HK-2 (cell line): ENCODE data around the gene PLVAP.

ENCODE experiments used
- DNase-seq: peaks from one replicate; pipeline ENCODE4 v3.0.0-alpha.2; 2018; ENCODE audit not compliant: unreplicated experiment

The PLVAP gene

DNA sequence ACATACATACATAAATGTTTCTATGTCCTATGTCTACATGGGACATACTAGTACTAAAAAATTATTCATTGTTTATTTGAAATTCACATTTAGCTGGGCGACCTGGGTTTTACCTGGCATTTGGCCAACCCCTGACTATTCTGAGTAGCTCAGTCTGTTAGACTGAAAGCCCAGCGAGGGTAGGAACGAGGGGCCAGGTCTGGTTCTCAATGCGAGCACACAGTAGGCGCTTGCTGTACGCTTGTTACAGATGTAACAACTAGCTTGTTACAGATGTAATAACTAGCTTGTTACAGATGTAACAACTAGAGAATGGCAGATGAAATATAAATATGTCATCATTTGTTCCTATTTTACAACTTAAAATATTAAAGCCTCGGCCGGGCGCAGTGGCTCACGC, 41.6 kb downstream of the PLVAP start:
- DNase-seq = no peak

DNA sequence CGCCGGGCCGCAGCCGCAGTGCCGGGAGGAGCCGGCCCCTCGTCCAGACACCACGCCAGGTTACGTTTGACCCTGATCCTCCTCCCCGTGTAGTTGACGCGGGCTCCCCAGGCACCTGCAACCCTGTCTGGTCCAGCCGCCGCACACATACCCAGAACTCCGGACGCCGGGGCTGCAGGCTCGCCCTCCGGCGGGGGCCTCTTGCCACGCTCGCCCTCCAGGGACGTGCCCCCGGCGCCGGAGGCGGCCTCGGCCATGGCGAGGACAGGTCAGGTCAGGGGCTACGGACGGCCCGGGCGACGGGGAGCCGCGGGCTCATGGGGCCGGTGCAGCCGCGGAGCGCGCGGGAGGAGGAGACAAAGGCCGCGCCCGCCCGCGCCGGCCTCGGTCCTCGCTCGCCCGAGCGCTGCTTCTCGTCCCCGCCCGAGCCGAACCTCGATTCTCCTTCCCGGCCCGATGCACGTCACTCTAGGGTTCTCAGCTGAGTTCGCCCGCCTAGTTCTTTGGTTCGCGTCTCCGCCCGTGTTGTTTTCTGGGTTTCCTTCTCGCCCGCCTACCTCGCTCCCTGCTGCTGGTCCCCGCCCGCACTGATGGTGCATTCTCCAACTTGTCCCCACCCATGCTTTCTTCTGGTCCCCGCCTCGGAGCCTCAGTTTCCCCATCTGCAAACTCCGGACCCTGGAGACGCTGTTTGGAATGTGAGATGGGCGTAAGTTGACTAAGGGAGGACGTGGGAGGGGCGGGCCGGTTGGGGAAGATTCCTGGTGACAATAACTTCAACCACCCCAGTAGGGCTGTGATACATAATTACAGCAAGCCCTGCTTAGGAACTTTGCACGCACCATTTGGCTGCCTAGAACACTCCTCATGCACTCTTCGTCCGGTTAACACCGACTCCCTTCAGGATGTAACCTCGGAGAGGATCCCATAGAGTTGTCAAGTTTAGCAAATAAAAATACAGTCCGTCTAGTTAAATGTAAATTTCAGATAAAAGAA, 42.4 kb downstream of the PLVAP start, which contains the start of gene ANO8:
TSS of gene ANO8 (minus strand) at position 442 of the 996 bp plus-strand sequence. CDS start at position 257, 185 bp downstream.
- peak; percentile 95 for DNase-seq

DNA sequence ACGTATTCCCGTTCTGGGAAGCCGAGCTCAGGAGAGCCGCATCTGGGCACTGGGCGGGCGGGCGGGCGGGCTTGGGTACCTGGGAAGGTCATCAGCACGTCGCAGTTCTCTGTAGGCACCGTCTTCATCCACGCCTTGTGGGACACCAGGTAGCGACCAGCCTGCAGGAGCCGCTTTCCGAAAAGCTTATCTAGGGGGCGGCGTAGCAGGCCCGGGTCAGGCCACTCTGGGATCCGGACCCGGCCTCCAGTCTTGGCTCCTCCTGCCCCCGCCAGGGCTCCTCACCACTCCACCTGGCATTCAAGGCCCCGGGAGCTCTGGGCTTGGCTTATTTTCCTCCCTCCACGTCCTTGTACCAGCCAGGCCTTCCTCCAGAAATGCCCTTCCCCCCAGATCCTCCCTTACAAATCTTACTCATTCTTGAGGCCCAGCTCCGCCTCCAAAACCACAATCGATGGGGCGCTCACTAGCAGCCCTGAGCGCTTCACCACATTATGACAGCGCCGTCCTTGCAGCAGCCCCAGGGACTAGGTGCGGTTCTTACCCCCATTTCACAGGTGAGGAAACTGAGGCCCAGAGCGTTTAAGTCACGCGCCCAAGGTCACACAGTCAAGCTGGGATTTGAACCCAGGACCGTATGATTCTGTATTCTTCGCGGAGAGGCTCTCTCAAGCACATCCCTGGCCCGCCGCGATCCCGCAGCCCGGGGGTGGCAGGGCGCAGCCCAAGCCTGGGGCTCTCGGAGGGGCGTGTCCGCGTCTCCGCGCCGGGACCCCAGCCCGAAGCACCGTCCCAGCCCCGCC, 43.3 kb downstream of the PLVAP start:
- peak; percentile 82 for DNase-seq

DNA sequence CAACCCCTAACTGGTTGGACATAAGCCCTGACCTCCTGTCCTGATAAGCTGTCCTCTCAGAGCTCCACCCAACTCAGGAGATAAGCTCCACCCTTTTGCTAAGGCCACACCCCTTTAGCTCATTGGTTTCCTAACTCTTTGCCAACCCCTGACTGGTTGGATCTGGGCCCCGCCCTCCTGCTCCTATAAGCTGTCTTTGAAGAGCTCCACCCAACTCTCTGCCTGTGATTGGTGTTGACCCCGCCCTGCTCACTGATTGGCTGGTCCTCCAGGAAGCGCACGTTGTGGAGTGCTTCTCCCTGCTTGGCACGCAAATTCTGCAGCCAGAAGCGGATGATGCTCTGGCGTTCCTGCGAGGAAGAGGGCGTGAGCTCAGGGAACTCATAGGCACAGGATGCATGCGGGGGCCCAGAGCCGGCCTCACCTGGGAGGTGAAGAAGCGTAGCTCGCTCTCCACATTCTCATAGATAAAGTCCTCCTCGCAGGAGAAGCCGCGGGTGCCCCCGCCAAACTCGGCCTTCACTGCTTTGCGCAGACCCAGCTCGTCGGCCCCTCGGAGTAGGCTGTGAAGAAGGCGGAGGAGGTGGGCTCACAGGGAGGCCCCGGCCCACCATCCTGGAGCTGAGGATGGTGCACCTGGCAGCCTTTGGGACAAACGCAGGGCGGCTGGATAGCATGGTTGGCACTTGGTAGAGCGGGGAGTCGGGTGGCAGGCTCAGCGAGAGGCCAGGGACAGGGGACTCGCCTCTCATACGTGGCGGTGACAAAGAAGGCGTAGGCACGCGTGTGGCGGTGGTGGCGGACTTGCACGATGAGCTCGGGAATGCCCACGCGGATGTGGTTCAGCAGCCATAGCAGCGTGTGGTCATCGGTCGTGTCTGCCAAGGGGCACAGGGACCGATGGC, 44.2 kb downstream of the PLVAP start:
- DNase-seq = no peak

DNA sequence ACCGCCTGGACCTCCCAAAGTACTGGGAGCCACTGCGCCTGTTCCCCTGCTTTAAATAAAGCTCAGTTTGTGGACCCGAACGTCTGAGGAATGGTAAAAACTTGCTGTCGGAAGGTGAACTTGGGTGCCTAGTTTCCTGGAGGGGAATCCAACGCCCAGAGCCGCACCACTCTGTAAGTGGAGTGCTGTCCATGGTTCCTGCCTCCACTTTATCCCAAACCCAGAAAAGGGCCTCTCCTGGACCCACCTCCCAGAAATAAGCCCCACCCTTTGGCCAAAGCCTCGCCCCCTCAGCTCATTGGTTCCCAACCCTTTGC, 44.8 kb downstream of the PLVAP start:
- DNase-seq = no peak

DNA sequence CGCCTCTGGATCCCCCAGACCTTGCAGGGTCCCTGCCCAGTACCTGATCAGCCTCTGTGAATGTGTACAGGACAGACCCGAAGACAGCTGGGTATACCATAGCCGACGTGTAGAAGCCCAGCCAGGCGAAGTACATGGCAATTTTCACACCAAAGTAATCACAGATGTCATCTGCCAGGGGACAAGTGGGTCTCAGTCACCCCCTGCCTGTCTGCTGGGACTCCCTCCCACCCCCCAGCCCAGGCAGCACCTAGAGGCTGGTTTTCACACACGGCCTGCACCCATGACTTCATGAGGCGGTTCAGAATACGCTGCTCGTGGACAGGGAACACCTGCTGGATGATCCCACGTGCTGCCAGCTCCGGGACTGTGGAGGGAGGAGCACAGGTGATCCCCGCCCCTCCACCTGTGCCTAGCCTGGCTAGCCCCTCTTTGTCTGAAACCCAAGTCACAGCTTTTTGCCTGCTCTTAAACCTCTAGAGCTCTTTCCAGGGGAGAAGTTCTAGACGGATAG, 46.0 kb downstream of the PLVAP start:
- DNase-seq = no peak

DNA sequence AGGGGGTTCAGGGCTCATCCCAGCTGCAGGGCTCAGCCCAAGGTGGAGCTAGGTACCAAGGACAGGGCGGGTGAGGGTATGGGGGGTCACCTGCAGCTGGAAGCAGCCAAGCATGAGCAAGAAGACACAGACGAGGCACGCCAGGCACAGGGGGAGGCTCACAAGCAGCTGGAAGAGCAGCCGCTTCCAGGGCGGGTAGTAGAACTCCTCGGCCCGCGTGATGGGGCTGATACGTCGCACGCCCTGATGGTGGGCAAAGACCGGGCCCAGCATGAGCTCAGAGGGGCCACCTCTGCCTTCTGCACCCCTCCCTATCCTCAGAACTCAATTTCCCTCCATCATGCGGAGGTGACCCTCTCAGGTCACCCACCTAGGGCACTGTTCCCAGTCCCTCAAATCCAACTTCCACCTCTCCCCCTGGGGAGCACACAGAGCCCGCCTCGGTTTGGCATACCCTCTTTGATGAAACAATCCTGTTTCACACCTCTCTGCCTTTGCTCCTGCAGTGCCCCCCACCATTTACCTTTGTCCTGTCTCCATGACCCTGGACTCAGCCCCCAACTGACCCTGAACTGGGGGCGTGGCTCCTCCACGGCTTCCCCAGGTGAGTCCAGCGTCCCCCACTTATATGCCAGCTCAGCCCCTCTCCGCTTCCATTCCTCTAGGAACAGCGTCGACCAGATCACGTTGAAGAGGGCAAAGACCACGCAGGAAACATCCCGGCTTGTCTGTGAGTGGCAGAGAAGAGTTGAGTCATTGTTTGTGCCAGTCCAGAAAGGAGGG, 46.7 kb downstream of the PLVAP start:
- DNase-seq = no peak

DNA sequence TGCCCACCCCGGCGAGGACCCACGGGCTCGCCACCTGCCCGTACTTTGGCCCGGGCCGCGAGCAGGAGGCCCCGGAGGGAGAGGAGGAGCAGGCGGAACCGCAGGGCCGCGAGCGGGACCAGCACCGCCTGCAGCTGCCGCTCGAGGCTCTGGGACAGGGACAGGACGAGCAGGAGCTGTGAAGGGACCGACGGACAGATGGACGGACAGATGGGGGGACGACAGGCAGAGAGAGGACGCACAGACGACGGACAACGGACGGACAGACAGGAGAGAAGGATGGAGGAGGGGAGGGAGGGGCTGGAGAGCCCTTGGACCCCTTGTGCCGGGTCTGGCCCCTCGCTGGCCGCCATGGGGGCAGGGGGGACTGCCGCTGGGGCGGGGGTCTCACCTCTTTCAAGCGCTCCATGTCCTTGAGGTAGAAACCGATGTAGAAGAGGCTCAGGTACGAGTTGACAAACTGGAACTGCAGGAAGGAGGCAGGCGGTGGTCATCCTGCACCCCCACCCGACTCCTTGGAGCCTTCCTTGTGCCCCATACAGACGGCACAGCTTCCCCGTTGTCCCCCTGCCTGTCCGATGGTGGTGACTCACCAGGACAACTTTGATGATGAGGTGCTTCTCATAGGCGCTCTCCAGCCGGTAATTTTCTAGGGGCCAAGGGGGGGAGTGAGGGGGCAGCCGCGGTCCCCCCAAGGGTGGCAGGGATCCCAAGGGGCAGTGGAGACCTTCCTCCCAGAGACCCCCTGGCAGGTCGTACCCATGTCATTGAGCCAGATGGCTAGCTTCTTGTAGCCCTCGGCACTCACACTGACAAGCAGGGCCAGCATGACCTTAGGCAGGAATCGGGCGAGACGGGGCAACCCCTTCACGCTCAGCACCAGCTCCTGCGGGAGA, 47.5 kb downstream of the PLVAP start:
- no peak for DNase-seq

DNA sequence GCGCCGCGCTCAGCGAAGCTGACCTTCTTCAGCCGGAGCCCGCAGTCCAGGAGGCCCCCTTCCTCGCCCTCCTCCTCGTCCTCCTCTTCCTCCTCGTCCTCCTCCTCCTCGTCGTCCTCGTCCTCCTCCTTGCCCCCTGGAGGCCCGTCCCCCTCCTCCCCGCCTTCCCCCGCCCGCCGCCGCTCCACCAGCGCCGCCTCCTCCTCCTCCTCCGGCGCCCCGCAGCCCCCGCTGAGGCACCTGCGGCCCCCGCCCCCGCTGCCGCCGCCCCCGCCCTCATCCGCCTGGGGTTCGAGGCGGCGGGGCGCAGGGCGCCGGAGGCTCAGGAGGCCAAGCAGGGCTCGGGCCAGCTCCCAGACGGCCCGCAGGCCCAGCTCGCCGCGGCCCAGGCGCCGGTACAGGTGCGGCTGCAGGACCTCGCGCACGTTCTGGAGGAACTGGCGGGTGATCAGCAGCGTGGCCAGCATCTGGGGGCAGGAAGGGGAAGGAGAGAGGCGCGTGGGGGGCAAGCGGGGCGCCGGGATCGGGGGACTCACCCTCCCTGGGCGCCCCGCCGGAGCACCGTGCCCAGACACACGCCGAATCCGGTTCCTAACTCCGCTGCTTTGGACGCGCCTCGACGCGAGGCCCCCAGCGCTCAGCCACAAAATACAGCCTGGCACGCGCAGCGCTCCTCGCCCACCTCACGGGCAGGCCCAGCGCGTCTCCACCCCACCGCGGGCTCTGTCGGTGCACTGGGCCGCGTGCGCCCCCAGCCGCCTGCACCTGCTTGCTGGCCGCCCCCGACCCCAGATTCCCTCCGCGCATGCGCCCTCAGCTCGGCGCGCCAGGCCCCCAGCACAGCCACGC, 48.4 kb downstream of the PLVAP start:
- DNase-seq = no peak

DNA sequence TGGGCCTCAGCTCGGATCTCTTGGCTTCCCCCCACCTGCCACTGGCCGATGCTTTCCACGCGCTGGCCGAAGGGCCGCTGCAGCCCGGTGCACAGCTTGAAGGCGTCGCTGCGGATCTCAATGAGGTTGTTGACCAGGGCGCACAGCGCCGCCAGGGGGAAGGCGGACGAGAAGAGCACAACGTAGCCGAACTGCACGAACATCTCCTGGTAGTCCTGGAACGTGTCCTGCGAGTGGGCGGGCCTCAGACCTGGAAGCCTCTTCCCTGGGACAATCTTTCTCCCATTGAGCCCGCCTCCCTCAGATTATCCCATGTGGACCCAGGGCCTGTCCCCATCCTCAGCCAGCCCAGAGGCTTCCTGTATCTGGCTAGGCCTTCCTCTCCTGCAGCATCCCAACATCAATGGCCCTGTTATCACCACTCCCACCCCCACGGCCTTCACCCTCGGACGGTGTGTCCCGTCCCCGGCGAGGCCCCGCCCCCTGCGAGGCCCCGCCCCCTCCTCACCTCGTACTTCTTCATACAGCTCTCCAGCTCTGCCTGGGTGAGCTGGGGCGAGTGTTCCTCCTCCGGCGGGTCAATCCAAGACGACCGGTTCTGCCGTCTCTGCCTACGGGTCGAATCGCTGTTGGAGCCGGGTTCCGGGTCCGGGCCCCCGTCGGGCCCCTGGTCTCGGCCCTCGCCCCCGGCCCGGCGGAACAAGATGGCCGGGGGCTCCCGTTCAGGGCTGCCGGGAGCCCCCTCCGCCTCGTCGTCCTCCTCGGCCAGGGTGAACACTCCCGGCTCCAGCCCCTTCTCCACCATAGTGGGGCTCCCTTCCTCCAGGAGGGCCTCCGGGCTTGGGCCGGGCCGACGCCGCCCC, 49.3 kb downstream of the PLVAP start:
- DNase-seq = no peak

DNA sequence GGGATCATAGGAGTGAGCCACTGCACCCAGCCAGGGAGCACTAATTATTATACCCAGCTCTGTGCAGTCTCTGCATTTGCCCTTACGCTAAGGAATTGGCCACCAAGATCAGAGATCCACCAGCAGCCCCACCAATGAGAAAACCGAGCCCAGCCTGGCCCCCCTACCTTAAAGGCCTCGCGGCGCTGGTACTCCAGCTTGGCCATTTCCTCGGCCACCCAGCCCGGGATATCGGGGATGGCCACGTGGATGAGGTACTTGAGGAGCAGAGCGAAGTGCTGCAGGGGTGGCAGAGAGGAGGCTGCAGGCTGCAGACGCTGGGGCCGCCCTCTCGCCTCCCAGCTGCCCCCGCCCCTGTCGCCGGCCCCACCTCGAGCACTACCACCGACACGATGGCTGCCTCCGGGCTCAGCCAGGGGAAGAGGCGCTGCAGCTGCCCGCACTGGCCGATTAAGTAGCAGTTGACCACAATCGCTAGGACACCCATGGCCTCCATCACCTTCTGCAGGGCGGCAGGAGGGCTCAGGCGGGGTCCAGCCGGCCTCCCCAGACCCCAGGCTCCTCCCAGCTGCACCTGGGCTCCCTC, 50.0 kb downstream of the PLVAP start:
- DNase-seq = no peak

DNA sequence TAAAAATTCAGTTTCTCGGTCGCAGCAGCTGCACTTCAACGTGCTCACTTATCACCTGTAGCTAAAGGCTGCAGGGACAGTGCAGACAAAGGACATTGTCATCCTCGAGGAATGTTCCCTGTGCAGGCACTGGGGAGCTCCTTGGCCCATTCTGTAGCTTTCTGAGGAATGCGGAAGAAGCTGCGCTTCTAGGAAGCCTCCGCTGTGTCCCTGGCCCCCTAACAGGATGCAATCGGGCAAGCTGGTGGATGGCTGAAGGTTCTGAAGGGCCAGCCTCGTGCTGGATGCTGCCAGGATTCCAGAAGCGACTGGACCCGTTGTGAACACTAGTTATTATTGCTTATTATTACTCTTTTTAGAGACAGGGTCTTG, 50.6 kb downstream of the PLVAP start:
- DNase-seq = no peak

DNA sequence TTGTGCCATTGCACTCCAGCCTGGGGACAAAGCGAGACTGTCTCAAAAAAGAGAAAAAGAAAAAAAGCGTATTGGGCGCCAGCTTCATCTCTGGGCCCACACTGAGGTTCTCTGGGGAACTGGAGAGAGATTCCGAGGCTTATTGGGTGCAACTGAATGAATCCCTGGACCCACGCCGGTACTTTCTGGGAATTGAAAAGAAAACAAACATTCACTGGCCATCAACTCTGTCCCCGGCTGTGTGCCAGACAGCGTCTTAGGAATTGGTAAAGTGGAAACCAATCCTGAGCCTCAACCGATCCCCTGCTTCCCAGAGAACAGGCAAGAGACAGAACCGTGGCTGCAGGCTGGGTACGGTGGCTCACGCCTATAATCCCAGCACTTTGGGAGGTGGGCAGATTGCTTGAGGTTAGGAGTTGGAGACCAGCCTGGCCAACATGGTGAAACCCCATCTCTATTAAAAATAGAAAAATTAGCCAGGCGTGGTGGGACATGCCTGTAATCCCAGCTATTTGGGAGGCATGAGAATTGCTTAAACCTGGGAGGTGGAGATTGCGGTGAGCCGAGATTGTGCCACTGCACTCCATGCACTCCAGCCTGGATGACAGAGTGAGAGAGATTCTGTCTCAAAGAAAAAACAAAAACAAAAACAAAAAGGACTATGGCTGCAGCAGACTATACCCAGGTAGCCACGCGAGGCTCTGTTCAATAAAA, 51.1 kb downstream of the PLVAP start:
- DNase-seq = no peak

DNA sequence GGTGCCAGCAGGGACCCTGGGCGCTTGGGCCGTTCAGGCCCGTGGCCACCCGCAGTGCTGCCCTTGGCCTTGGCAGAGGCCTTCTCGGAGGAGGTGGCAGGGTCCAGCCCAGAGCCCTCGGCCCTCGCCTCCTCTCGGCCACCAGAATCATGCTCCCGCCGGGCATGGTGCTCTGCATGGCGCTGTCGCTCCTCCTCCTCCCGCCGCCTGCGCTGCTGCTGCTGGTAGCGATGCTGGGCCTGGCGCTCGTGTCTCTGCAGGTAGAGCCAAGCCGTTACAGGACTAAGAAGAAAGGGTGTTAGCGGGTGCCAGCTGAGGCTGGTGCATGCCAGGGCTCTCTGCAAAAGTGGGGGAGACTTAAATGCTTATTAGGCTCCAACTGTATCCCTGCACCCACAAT, 52.0 kb downstream of the PLVAP start:
- DNase-seq = no peak

DNA sequence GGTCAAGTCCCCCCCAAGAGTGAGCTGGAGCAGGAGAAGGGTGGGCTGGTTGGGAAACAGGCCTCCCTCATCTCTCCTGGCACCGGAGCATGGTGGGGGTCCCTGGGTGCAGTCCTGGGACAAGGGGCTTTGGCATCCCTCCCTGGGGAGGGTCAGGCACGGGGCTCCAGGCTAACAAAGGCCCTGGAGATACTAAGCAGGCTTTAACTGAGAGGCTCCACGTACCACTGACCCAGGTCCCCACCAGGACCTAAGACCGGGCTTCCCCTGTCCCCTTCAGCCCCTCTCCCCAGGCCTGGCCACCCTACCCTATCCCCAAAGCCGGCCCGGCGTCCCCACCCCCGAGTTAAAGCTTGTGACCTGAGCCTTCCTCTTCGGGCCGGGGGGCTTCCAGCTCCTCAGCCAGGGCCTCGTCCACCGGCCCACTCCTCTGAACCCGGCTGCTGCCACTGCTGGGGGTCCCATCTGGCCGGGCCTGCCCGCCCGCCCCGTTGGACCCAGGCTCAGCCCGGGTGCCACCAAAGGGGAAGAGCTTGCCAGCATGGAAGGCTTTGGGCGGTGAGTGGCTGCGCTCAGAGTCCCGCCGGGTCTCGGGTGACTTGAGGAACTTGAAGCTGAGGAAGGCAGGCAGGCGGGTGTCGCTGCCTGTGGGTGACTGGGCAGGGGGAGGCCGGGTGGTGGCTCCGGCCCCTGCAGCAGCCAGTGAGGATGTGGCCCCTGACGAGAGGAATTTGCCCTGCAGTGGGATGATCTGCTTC, 52.6 kb downstream of the PLVAP start:
- no peak for DNase-seq

DNA sequence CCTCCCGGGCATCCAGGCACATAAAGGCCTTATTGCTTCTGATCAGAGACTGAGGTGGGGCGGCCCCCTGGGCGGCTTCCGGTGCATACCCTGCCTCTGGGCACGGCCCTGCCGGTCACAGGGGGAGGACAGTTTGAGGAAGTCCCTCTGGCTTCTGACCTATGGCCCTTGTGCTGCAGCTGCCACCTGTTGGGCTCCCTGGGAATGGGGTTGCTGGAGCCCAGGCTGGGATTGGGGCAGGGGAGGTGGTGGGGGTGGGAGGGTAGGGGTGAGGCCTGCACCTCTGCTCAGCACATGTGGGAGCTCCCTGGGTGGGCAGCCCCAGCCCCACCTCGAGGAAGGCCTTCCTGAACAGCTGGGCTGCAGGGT, 53.2 kb downstream of the PLVAP start:
- no peak for DNase-seq
